HG02763 (cell line): Measurements from ENCODE around the gene IMMP1L.

Source experiments
- ATAC-seq: cut with Tn5 transposase; IDR thresholded peaks from one replicate; pipeline ENCODE4 v1.9.1; 2021; ENCODE audit warnings: mild to moderate bottlenecking, moderate library complexity; ENCODE audit not compliant: unreplicated experiment

Gene IMMP1L

GRCh38 chr11:31404614-31405013 is 104.8 kb downstream of the IMMP1L start:
- no peak for ATAC-seq

- ATAC-seq = no peak
These were observed 112.1 kb downstream of the IMMP1L start for GRCh38 chr11:31397239-31397834.

DNA sequence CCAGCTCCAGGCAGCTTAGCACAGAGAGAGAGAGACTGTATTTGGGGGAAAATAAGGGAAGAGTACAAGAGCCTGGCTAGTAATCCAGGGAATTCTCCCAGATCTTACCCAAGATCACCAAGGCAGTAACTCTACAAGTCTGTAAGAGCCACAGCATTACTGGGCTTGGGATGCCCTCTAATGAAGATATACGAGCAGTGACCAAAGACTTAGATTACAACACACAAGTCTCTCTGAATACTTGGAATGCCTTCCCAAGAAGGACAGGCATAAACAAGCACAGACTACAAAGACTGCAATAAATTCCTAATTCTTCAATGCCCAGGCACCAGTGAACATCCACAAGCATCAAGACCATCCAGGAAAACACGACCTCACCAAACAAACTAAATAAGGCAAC is 122.0 kb downstream of the IMMP1L start:
- no peak for ATAC-seq

GRCh38 chr11:31383116-31383515 is 126.3 kb downstream of the IMMP1L start:
- ATAC-seq = no peak
